ENCODE results near the gene UBLCP1.

- TF ChIP-seq CTCF (IDR thresholded peaks at IDR 0.05) (no peak), POLR2A (IDR thresholded peaks at IDR 0.05) (no peak)
Observed at GRCh38 chr5:159244890-159245289, 18.2 kb upstream of the UBLCP1 start.

All from testis (tissue), 2 donors.